ENCODE data around the gene CD99L2. TPM values are rescaled to one million over a fixed set of nuclear protein-coding genes. Genes with fewer than 3 reads are reported as not detected.
"Not testable (repeated sequence)": the region's sequence is repeated elsewhere in the genome, so short reads cannot be mapped to it uniquely, and the experiment has no call there.

CD99L2 gene
- total RNA-seq, 2 donors from 2014 or later: 22.1 to 28.7 TPM

- ATAC-seq: no peak
- no peak for TF ChIP-seq POLR2A (IDR thresholded peaks at IDR 0.05)
- TF ChIP-seq, protein P1, sequence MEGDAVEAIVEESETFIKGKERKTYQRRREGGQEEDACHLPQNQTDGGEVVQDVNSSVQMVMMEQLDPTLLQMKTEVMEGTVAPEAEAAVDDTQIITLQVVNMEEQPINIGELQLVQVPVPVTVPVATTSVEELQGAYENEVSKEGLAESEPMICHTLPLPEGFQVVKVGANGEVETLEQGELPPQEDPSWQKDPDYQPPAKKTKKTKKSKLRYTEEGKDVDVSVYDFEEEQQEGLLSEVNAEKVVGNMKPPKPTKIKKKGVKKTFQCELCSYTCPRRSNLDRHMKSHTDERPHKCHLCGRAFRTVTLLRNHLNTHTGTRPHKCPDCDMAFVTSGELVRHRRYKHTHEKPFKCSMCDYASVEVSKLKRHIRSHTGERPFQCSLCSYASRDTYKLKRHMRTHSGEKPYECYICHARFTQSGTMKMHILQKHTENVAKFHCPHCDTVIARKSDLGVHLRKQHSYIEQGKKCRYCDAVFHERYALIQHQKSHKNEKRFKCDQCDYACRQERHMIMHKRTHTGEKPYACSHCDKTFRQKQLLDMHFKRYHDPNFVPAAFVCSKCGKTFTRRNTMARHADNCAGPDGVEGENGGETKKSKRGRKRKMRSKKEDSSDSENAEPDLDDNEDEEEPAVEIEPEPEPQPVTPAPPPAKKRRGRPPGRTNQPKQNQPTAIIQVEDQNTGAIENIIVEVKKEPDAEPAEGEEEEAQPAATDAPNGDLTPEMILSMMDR (IDR thresholded peaks at IDR 0.05): no peak
- H3K4me3 ChIP-seq: no peak overlapping the region
- no peak for DNase-seq
- H3K27ac ChIP-seq: no peak overlapping the region
- H3K4me1 ChIP-seq: peaks cover 13% of the 10 kb centered on the region
- H3K9me3 ChIP-seq: no peaks in the 10 kb centered on the region
- intact Hi-C loops (cut with DNase I): no loop called here
- H3K36me3 ChIP-seq (replicated peaks in 1 of 2; ENCODE audit: insufficient read depth in 1 of 2, low read depth in 2 of 2): no peaks in the 10 kb centered on the region
- 53 to 64% methylated on average over 4 of the region's 4 CpGs for WGBS, 2 donors
- no peaks in the 10 kb centered on the region for H3K27me3 ChIP-seq
These were observed 60.6 kb downstream of the CD99L2 start for GRCh38 chrX:150837845-150838244.

DNA sequence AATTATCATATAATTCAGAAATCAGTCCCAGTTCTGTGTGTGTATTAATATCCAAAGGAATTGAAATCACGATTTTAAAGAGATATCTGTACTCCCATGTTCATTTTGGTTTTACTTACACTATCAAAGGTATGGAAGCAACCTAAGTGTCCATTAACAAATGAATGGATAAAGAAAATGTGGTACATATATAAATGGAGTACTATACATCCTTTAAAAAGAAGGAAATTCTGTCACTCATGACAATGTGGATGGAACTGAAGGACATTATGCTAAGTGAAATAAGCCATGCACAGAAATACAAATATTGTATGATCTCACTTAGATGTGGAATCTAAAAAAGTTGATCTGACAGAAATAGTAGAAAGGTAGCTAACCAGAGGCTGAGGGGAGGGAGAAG, 63.8 kb downstream of the CD99L2 start:
- Histone ChIP-seq H3K27ac (no peak overlapping the region), H3K36me3 (replicated peaks in 1 of 2; ENCODE audit: insufficient read depth in 1 of 2, low read depth in 2 of 2) (no peaks in the 10 kb centered on the region), H3K4me3 (no peak overlapping the region), H3K9me3 (no peaks in the 10 kb centered on the region), H3K27me3 (no peaks in the 10 kb centered on the region), H3K4me1 (peaks cover 14% of the 10 kb centered on the region)
- ATAC-seq (no peak), DNase-seq (no peak)
- WGBS, 2 donors: 84 to 100% methylated on average over 1 of the region's 1 CpG
- TF ChIP-seq, protein P1 (IDR thresholded peaks at IDR 0.05): no peak
- TF ChIP-seq POLR2A (IDR thresholded peaks at IDR 0.05): no peak
- intact Hi-C loops (cut with DNase I): no loop called here

- Histone ChIP-seq H3K4me3 (no peak overlapping the region), H3K27me3 (no peaks in the 10 kb centered on the region), H3K36me3 (replicated peaks in 1 of 2; ENCODE audit: insufficient read depth in 1 of 2, low read depth in 2 of 2) (no peaks in the 10 kb centered on the region), H3K4me1 (peaks cover 14% of the 10 kb centered on the region), H3K9me3 (no peaks in the 10 kb centered on the region), H3K27ac (no peak overlapping the region)
- TF ChIP-seq, protein P1 (IDR thresholded peaks at IDR 0.05): no peak
- no peak for TF ChIP-seq POLR2A (IDR thresholded peaks at IDR 0.05)
- 36 to 43% methylated on average over 1 of the region's 1 CpG for WGBS, 2 donors
- ATAC-seq (no peak), DNase-seq (no peak)
- intact Hi-C loops (cut with DNase I): no loop called here
These were observed 64.9 kb downstream of the CD99L2 start for GRCh38 chrX:150833454-150834056.

GRCh38 chrX:150831863-150832262, 66.6 kb downstream of the CD99L2 start:
- no peak overlapping the region for H3K4me3 ChIP-seq
- H3K36me3 ChIP-seq (replicated peaks in 1 of 2; ENCODE audit: insufficient read depth in 1 of 2, low read depth in 2 of 2): no peaks in the 10 kb centered on the region
- no peak for DNase-seq
- H3K9me3 ChIP-seq: no peaks in the 10 kb centered on the region
- TF ChIP-seq, protein P1 (IDR thresholded peaks at IDR 0.05): no peak
- TF ChIP-seq POLR2A (IDR thresholded peaks at IDR 0.05): no peak
- H3K27ac ChIP-seq: peak overlapping the region in 2 of 4 donors; percentile 25 to 40
- intact Hi-C loops (cut with DNase I): no loop called here
- 30 to 35% methylated on average over 1 of the region's 1 CpG for WGBS, 2 donors
- ATAC-seq: no peak
- no peaks in the 10 kb centered on the region for H3K27me3 ChIP-seq
- peaks cover 14% of the 10 kb centered on the region for H3K4me1 ChIP-seq

DNA sequence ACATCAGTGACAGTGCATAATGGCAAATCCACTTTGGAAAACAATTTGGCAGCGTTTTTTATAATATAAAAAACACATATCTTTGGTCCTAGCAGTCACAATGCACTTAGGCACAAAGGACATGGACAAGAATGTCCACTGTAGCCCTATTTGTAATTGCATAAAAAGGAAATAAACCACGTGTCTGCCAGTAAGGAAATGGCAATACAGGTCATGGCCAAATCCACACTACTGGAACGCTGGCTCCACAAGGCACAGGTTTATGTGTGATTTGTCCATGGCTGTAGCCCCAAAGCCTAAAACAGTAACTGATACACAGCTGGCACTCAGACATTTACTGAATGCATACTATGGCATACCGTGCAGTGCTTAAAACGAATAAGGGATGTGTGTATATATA, 69.7 kb downstream of the CD99L2 start:
- H3K36me3 ChIP-seq (replicated peaks in 1 of 2; ENCODE audit: insufficient read depth in 1 of 2, low read depth in 2 of 2): no peaks in the 10 kb centered on the region
- no peaks in the 10 kb centered on the region for H3K9me3 ChIP-seq
- DNase-seq (no peak), ATAC-seq (no peak)
- H3K27me3 ChIP-seq: no peaks in the 10 kb centered on the region
- no peak overlapping the region for H3K27ac ChIP-seq
- intact Hi-C loops (cut with DNase I): no loop called here
- peaks cover 14% of the 10 kb centered on the region for H3K4me1 ChIP-seq
- no peak for TF ChIP-seq POLR2A (IDR thresholded peaks at IDR 0.05)
- TF ChIP-seq, protein P1 (IDR thresholded peaks at IDR 0.05): no peak
- H3K4me3 ChIP-seq: no peak overlapping the region
- 86 to 94% methylated on average over 5 of the region's 5 CpGs for WGBS, 2 donors

DNA sequence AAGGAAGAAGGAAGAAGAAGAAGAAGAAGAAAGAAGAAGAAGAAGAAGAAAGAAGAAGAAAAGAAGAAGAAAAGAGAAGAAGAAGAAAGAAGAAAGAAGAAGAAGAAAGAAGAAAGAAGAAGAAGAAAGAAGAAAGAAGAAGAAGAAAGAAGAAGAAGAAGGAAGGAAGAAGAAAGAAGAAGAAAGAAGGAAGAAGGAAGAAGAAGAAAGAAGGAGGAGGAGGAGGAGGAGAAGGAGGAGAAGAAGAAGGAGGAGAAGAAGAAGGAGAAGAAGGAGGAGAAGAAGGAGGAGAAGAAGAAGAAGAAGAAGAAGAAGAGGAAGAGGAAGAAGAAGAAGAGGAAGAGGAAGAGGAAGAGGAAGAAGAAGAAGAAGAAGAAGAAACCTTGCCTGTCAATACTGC, 74.1 kb downstream of the CD99L2 start:
- intact Hi-C loops (cut with DNase I); H3K4me3 ChIP-seq; H3K27ac ChIP-seq; H3K27me3 ChIP-seq; DNase-seq; H3K9me3 ChIP-seq; H3K36me3 ChIP-seq (replicated peaks in 1 of 2; ENCODE audit: insufficient read depth in 1 of 2, low read depth in 2 of 2); H3K4me1 ChIP-seq; ATAC-seq: not testable (repeated sequence)

GRCh38 chrX:150823826-150824225, 74.6 kb downstream of the CD99L2 start:
- H3K4me1 ChIP-seq; H3K27me3 ChIP-seq; DNase-seq; intact Hi-C loops (cut with DNase I); ATAC-seq; H3K9me3 ChIP-seq; H3K4me3 ChIP-seq; H3K27ac ChIP-seq; H3K36me3 ChIP-seq (replicated peaks in 1 of 2; ENCODE audit: insufficient read depth in 1 of 2, low read depth in 2 of 2): not testable (repeated sequence)
- 100% methylated on average over 1 of the region's 1 CpG for WGBS, 2 donors
